GM13976 (cell line): ENCODE measurements around the gene HCN2.
"Not testable (repeated sequence)": the region's sequence is repeated elsewhere in the genome, so short reads cannot be mapped to it uniquely, and the experiment has no call there.

Experiments used
- DNase-seq: peaks from one replicate; pipeline ENCODE4 v3.0.0; 2012; ENCODE audit warnings: low spot score
- in situ Hi-C: fragments of 300-500 bp; cut with MboI; formaldehyde crosslinking; loops from one replicate; pipeline ENCODE4 v1.12.0; 2022; ENCODE audit warnings: low sequenced_read_pairs, mixed read lengths, inconsistent platforms; ENCODE audit not compliant: unreplicated experiment
- TF ChIP-seq, protein P1 (sequence below): IDR thresholded peaks from 2 replicates; pipeline ENCODE4 v1.5.1; 2012; ENCODE audit warnings: borderline replicate concordance, mild to moderate bottlenecking; ENCODE audit not compliant: insufficient read depth; ENCODE audit errors: extremely low read depth, missing control alignments, control extremely low read depth

HCN2 gene

DNA sequence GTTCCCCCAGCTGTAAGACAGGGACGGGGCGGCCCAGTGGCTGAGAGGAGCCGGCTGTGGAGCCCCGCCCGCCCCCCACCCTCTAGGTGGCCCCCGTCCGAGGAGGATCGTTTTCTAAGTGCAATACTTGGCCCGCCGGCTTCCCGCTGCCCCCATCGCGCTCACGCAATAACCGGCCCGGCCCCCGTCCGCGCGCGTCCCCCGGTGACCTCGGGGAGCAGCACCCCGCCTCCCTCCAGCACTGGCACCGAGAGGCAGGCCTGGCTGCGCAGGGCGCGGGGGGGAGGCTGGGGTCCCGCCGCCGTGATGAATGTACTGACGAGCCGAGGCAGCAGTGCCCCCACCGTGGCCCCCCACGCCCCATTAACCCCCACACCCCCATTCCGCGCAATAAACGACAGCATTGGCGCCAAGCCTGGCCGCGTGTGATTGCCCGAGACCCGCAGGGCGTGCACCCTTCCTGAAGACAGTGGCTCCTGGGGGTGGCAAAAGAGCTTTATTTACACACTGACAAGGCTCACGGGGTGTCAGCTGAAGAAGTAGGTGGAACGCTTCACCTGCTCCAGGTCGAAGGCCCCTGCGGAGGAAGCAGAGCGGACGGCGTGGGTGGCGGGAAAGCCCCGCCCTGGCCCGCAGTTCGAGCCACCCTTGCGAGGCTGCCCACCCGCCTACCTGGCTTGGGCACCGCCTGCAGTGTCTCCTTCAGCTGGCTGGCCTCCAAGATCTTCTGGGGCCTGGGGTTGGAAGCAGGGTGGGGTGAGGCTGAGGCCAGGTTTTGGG, 27.3 kb downstream of the HCN2 start:
- TF ChIP-seq, protein P1, sequence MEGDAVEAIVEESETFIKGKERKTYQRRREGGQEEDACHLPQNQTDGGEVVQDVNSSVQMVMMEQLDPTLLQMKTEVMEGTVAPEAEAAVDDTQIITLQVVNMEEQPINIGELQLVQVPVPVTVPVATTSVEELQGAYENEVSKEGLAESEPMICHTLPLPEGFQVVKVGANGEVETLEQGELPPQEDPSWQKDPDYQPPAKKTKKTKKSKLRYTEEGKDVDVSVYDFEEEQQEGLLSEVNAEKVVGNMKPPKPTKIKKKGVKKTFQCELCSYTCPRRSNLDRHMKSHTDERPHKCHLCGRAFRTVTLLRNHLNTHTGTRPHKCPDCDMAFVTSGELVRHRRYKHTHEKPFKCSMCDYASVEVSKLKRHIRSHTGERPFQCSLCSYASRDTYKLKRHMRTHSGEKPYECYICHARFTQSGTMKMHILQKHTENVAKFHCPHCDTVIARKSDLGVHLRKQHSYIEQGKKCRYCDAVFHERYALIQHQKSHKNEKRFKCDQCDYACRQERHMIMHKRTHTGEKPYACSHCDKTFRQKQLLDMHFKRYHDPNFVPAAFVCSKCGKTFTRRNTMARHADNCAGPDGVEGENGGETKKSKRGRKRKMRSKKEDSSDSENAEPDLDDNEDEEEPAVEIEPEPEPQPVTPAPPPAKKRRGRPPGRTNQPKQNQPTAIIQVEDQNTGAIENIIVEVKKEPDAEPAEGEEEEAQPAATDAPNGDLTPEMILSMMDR, result no peak
- in situ Hi-C loops, result no loop called here
- DNase-seq, result no peak

DNA sequence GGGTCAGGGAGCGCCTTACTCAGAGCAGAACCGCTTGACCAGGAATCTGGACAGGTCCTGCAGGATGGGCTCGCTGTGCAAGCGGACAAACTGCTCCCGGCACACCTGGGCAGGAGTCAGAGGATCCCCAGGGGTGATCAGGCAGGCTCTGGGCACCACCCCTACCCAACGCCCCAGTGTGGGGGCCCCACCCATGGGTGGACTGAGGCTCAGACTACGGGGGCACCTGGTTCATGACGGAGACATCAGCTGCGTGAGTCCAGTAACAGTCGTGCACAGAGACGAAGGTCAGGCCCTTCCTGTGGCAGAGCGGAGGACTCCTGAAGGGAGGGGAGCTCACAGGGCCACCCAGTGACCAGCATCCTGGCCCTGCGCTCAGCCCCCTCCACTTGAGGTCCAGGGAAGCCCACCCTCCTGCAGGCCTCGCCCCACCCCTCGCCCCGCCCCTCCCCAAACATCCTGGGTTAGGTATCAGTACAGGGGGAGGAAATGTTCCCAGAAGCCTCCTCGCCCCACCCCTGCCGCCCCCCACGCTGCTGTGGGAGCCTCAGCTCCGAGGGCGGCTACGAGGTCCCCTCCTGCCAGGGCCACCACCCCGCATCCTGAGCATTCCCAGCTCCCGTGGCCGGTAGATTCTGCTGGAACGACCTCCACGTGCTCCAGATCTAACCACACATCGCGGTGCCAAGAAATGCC, 28.0 kb downstream of the HCN2 start:
- TF ChIP-seq, protein P1, result no peak
- no peak for DNase-seq
- in situ Hi-C loops, result no loop called here

DNA sequence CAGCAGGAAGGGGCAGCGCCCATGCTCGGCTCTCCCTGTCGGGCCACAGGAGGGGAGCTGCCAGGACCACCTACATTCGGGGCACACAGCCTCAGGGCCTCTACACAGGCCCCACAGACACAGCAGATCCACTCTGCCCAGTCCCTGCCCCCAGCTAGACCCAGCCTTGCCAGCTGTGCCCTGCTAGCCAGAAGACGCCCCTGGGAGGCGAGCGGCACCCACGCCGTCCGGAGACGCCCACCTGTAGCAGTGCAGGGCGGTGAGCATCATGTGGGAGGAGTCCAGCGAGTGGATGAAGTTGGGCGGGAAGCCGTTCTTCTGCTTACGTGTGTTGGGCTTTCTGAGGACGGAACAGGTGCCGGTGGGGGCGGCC, 28.6 kb downstream of the HCN2 start:
- TF ChIP-seq, protein P1, result no peak
- in situ Hi-C loops, result no loop called here

DNA sequence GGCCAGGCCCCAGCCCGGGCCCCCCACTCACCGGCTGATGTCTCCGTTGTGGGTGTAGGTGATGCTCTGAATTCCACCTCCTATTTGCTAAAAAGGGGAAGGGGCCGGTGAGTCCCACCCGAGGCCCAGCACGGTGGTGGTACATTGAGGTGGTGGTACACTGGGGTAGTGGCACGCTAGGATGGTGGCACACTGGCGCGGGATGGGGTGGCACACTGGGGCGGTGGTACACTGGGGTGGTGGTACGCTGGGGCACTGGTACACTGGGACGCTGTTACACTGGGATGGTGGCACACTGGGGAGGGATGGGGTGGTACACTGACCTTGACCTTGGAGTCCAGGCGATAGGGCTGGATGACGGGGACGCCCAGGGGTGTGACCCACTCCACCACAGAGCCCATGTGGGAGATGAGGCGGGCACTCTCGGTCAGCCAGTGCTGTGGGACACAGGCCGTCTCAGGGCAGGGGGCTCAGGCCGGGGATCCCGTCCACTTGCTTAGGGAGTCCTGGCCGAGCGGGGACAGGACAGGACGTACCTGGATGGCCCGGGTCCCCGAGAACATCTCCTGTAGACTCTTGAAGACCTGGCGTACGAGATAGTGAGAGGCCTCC, 29.1 kb downstream of the HCN2 start:
- no peak for DNase-seq
- TF ChIP-seq, protein P1, result no peak
- in situ Hi-C loops, result no loop called here

More for the DNA sequence above, 28.6 kb downstream of the HCN2 start:
- DNase-seq, result no peak

DNA sequence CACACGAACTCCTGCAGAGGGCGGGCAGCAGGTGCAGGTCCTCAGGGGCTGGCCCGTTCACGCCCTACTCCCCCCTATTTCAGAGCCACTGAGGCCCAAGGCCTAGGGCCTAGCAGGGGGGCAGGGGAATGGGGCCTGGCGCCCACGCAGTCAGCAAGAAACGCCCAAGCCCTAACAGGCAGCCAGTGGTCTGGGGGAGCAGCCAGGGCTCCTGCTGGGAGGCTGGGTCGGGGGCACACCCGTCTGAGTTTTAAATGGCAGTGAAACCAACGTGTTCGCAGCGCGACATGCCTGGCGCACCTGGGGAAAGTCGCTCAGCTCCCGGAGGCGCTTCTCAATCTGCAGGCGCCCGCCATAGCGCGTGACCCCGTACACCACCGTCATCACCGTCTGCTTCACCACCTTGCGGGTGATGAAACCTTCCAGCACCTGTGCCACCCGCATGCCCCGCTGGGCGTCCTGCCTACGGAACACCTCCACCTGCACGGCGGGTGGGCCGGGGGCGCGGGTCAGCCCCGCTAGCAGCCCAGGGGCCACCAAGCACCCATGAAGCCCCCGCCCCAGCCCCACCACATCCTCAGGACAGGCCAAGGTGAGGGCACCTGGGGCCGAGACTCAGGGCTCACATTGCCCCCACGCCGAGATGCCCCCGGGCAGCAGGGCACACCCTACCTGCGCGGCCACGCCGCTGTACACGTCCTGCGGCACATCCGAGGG, 29.8 kb downstream of the HCN2 start:
- TF ChIP-seq, protein P1, result no peak
- no peak for DNase-seq
- in situ Hi-C loops, result no loop called here

DNA sequence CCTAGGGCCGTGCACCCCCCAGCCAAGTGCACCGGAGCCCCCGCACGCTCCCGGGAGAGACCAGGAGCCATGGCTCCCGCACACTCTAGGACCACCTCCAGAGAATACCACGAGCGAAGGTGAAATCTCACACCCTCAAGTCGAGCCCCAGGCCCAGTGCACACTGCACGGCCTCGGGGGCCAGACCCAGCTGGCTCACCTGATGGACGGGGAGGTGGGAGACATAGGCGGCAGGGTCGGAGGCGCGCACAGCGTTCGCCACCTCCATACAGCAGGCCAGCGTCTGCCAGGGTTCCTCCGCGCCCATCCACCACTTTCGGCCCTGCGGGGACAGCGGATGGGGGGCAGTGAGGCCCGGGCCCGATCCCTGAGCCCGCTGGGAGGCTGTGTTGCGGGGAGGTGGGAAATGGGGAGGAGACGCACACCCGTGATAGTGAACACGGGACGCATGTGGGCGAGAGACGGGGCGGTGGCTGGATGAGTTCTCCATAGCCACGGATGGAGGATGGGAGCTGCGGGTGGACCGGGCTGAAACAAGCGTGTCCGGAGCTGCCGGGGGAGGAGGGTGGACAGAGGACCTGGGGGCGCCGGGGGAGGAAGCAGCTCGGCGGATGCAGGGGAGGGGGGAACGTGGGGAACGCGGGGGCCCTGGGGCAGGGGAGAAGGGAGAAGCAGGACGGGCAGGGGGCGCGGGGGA, 30.6 kb downstream of the HCN2 start:
- TF ChIP-seq, protein P1, result no peak
- no peak for DNase-seq
- in situ Hi-C loops, result no loop called here

DNA sequence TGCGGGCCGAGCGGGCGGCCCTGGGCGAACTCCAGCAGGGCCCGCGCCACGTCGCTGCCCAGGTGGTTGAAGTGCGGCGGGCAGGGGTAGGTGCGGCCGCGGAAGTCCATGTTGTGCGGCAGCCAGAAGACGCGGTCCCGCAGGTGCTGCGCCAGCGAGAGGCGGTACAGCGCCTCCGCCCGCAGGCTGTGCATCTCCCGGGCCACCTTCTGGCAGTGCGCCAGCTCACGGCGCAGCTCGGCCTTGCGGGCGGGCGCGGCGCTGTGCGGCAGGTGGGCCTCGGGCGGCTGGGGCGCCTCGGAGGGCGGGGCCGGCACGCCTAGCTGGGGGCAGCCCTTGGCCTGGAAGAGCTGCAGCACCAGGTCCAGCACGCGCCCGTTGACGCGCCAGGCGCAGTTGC, 31.5 kb downstream of the HCN2 start:
- DNase-seq, in situ Hi-C loops: not testable (repeated sequence)
